OCI-LY1 (cell line): Measurements from ENCODE around the gene SLC16A3.

ENCODE experiments used
- H2AFZ ChIP-seq: fragments of 200-600 bp; sonication (generic), shearing (Covaris generic); 2 replicates; pipeline ENCODE4 v1.6.0; 2014; ENCODE audit warnings: antibody characterized with exemption, mild to moderate bottlenecking, low read length
- H3F3A ChIP-seq: fragments of 200-600 bp; sonication (generic), shearing (Covaris generic); 2 replicates; pipeline ENCODE4 v1.6.0; 2014; ENCODE audit warnings: mild to moderate bottlenecking, antibody characterized with exemption, low read length, moderate library complexity; ENCODE audit not compliant: insufficient read depth
- H3K27ac ChIP-seq: fragments of 200-600 bp; sonication (generic); 2 replicates; pipeline ENCODE4 v1.5.1; 2014; ENCODE audit warnings: low read length, mixed run types, mild to moderate bottlenecking, low read depth; ENCODE audit not compliant: poor library complexity, severe bottlenecking
- H3K27me3 ChIP-seq: fragments of 200-600 bp; sonication (generic); 2 replicates; pipeline ENCODE4 v1.6.0; 2014; ENCODE audit warnings: antibody characterized with exemption, mild to moderate bottlenecking, low read length, moderate library complexity; ENCODE audit not compliant: insufficient read depth
- H3K36me3 ChIP-seq: fragments of 200-600 bp; sonication (generic); 2 replicates; pipeline ENCODE4 v1.6.1; 2014; ENCODE audit warnings: mild to moderate bottlenecking, antibody characterized with exemption, low read length, moderate library complexity, mixed read lengths; ENCODE audit not compliant: insufficient read depth
- H3K4me1 ChIP-seq: fragments of 200-600 bp; sonication (generic); 2 replicates; pipeline ENCODE4 v1.5.1; 2014; ENCODE audit warnings: mild to moderate bottlenecking, low read length, moderate library complexity; ENCODE audit not compliant: insufficient read depth, severe bottlenecking
- H3K4me2 ChIP-seq: fragments of 200-600 bp; sonication (generic), shearing (Covaris generic); 2 replicates; pipeline ENCODE4 v1.6.1; 2014; ENCODE audit warnings: low read length
- H3K4me3 ChIP-seq: fragments of 200-600 bp; sonication (generic); 2 replicates; pipeline ENCODE4 v1.5.1; 2014; ENCODE audit warnings: low read length, low read depth, mild to moderate bottlenecking, mixed read lengths; ENCODE audit not compliant: poor library complexity, severe bottlenecking
- H3K79me2 ChIP-seq: fragments of 200-600 bp; shearing (Covaris generic); 2 replicates; pipeline ENCODE4 v1.6.1; 2016; ENCODE audit warnings: mixed run types, low read length, mixed read lengths; ENCODE audit not compliant: insufficient read depth
- H3K9ac ChIP-seq: fragments of 200-600 bp; sonication (generic), shearing (Covaris generic); 2 replicates; pipeline ENCODE4 v1.6.1; 2014; ENCODE audit warnings: mild to moderate bottlenecking, low read length, mixed read lengths
- H3K9me2 ChIP-seq: fragments of 200-600 bp; sonication (generic), shearing (Covaris generic); 2 replicates; pipeline ENCODE4 v1.6.1; 2014; ENCODE audit warnings: low read depth, mild to moderate bottlenecking, low read length, mixed read lengths
- H3K9me3 ChIP-seq: fragments of 200-600 bp; shearing (Covaris generic); 2 replicates; pipeline ENCODE4 v1.6.1; 2014; ENCODE audit warnings: low read length, mixed read lengths
- H4K20me1 ChIP-seq: fragments of 200-600 bp; sonication (generic), shearing (Covaris generic); 2 replicates; pipeline ENCODE4 v1.6.0; 2016; ENCODE audit warnings: mild to moderate bottlenecking, low read length; ENCODE audit not compliant: insufficient read depth
- EZH2 ChIP-seq: fragments of 200-600 bp; sonication (generic), shearing (Covaris generic); IDR thresholded peaks from 2 replicates; pipeline ENCODE4 v1.8.0; 2017; ENCODE audit warnings: borderline replicate concordance, mixed run types, mild to moderate bottlenecking, antibody characterized with exemption, low read length, moderate library complexity, mixed read lengths
- TF ChIP-seq, protein P1 (sequence below): fragments of 200-600 bp; sonication (generic), shearing (Covaris generic); IDR thresholded peaks from 2 replicates; pipeline ENCODE4 v1.5.1; 2017; ENCODE audit warnings: mild to moderate bottlenecking, antibody characterized with exemption, low read length, moderate library complexity, mixed read lengths

SLC16A3 gene

GRCh38 chr17:82225368-82226029, 3.3 kb upstream of the SLC16A3 start:
- Histone ChIP-seq H3K9ac (no peak overlapping the region), H3K4me2 (no peak overlapping the region), H3K4me3 (no peak overlapping the region)

DNA sequence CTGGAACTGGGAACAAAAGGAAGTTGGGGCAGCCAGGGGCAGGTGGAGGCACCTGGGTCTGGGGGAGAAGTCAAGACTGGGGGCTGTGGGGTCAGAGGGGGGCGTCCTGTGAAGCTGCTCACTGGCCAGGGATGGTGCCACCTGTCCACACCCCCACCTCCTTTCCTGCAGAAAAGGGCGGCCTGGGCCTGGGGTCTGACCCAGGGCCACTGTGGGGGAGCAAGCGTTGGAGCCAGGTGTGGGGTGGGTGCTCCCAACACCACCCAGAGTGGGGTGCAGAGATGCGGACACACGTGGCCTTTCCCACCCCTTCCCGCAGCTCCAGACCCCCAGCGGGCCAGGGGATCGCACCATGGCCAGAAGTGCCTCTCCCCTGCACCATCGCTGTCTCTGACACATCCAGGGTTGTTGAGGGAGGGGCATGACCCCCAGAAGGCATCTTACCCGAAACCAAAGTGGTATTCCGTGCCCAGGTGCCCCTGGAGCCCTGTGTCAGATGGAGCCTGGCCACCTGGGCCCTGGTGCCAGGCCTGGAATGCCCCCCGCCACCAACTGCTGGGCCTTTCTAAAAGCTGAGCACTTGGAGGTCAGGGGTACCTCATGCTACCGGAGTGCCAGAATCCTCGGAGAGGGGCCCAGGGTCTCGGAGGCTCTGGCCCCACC, 2.6 kb upstream of the SLC16A3 start:
- Histone ChIP-seq H3K4me2 (no peak overlapping the region), H3K36me3 (no peaks in the 10 kb centered on the region), H3K27ac (no peak overlapping the region), H3K9ac (no peak overlapping the region), H2AFZ (no peak overlapping the region), H3K4me1 (peaks cover 17% of the 10 kb centered on the region), H3F3A (no peaks in the 10 kb centered on the region), H4K20me1 (no peaks in the 10 kb centered on the region), H3K9me3 (no peaks in the 10 kb centered on the region), H3K27me3 (peaks cover 5% of the 10 kb centered on the region; the same call in 1 of the 2 replicates), H3K9me2 (no peaks in the 10 kb centered on the region), H3K4me3 (no peak overlapping the region), H3K79me2 (no peaks in the 10 kb centered on the region)
- TF ChIP-seq EZH2, result no peak

More at GRCh38 chr17:82225368-82226029, 3.3 kb upstream of the SLC16A3 start:
- Histone ChIP-seq H3K4me1 (peaks cover 9% of the 10 kb centered on the region), H3K27me3 (peaks cover 5% of the 10 kb centered on the region; the same call in 1 of the 2 replicates), H3K79me2 (no peaks in the 10 kb centered on the region), H3K9me2 (no peaks in the 10 kb centered on the region), H3K27ac (no peak overlapping the region), H4K20me1 (no peaks in the 10 kb centered on the region), H3K36me3 (no peaks in the 10 kb centered on the region), H3F3A (no peaks in the 10 kb centered on the region), H2AFZ (no peak overlapping the region), H3K9me3 (no peaks in the 10 kb centered on the region)
- TF ChIP-seq, protein P1, sequence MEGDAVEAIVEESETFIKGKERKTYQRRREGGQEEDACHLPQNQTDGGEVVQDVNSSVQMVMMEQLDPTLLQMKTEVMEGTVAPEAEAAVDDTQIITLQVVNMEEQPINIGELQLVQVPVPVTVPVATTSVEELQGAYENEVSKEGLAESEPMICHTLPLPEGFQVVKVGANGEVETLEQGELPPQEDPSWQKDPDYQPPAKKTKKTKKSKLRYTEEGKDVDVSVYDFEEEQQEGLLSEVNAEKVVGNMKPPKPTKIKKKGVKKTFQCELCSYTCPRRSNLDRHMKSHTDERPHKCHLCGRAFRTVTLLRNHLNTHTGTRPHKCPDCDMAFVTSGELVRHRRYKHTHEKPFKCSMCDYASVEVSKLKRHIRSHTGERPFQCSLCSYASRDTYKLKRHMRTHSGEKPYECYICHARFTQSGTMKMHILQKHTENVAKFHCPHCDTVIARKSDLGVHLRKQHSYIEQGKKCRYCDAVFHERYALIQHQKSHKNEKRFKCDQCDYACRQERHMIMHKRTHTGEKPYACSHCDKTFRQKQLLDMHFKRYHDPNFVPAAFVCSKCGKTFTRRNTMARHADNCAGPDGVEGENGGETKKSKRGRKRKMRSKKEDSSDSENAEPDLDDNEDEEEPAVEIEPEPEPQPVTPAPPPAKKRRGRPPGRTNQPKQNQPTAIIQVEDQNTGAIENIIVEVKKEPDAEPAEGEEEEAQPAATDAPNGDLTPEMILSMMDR, result no peak
- no peak for TF ChIP-seq EZH2

GRCh38 chr17:82226809-82227628, 1.8 kb upstream of the SLC16A3 start:
- no peak overlapping the region for H3K4me2 ChIP-seq
- no peaks in the 10 kb centered on the region for H3K36me3 ChIP-seq
- H3K27me3 ChIP-seq, result peaks cover 5% of the 10 kb centered on the region; the same call in 1 of the 2 replicates
- no peaks in the 10 kb centered on the region for H3K79me2 ChIP-seq
- no peak overlapping the region for H3K9ac ChIP-seq
- TF ChIP-seq EZH2, result no peak
- TF ChIP-seq, protein P1, result no peak
- H3K9me2 ChIP-seq, result no peaks in the 10 kb centered on the region
- H2AFZ ChIP-seq, result no peak overlapping the region
- peaks cover 24% of the 10 kb centered on the region for H3K4me1 ChIP-seq
- H3K9me3 ChIP-seq, result no peaks in the 10 kb centered on the region
- no peak overlapping the region for H3K27ac ChIP-seq
- no peaks in the 10 kb centered on the region for H3F3A ChIP-seq
- no peaks in the 10 kb centered on the region for H4K20me1 ChIP-seq
- no peak overlapping the region for H3K4me3 ChIP-seq
